NCI-H1436 (cell line): ENCODE measurements around the gene RPS13.
"Not testable (repeated sequence)": the region's sequence is repeated elsewhere in the genome, so short reads cannot be mapped to it uniquely, and the experiment has no call there.

Source experiments
- DNase-seq: peaks from one replicate; lab custom pipeline; 2025; lab: John Stamatoyannopoulos, UW

The RPS13 gene

GRCh38 chr11:17077520-17078401 lies at the start of gene RPS13:
Gene RPS13, minus strand, starts transcription at chr11:17077667. Its CDS starts 26 bp downstream, at chr11:17077641.
- peak; percentile 99 for DNase-seq

- no peak for DNase-seq
Measured at GRCh38 chr11:17121981-17122380, 44.5 kb upstream of the RPS13 start.

DNA sequence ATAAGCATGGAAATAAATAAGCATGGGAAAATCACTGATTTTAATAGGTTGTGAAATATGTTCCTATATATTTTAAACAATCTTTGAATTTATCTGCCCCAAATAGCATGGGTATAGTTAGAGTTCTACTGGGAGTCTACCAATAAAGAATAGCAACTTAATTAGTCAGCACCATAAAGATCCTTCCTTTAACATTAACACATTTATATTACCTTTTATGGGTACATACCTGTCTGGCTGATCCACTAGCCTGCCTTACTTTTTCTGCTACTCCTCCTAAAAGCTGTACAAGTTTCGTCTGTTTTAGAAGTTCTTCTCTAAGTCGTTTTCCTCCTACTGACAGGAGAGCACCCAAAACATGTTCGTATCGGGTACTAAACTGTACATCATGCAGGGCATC lies 39.8 kb upstream of the RPS13 start:
- DNase-seq = no peak

DNA sequence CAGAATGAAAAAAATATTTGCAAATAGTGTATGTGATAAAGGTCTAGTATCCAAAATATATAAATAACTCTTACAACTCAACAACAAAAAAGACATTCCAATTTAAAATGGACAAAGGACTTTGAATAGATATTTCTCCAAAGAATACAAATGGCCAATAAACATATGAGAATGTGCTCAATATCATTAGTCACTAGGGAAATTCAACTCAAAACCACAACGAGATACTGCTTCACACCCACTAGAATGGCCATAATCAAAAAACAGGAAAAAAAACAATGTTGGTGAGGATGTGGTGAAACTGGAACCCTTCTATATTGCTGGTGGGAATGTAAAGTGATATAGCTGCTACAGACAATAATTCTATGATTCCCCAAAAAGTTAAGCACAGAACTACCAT lies 38.6 kb upstream of the RPS13 start:
- no peak for DNase-seq

DNA sequence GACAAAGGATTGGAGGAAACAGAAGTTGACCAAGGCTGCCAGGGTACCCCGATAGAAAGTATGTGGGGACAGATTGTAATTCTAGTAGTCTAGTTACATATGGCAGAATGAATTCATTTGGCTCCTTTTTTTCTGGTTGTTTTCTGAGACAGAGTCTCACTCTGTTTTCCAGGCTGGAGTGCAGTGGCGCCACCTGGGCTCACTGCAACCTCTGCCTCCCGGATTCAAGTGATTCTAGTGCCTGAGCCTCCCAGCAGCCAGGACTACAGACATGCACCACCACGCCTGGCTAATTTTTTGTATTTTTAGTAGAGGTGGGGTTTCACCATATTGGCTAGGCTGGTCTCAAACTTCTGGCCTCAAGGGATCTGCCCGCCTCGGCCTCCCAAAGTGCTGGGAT lies 30.3 kb upstream of the RPS13 start:
- not testable (repeated sequence) for DNase-seq

DNA sequence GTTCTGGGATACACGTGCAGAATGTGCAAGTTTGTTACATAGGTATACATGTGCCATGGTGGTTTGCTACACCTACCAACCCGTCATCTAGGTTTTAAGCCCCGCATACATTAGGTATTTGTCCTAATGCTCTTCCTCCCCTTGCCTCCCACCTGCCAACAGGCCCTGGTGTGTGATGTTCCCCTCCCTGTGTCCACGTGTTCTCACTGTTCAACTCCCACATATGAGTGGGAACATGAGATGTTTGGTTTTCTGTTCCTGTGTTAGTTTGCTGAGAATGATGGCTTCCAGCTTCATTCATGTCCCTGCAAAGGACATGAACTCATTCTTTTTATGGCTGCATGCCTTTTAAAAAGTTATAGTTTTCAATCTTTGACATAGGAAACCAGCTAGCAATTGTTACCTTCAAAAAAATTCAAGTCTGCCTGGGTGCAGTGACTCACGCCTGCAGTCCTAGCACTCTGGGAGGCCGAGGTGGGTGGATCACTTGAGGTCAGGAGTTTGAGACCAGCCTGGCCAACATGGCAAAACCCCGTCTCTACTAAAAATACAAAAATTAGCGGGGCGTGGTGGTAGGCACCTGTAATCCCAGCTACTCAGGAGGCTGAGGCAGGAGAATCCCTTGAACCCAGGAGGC lies 28.1 kb upstream of the RPS13 start:
- DNase-seq = not testable (repeated sequence)

DNA sequence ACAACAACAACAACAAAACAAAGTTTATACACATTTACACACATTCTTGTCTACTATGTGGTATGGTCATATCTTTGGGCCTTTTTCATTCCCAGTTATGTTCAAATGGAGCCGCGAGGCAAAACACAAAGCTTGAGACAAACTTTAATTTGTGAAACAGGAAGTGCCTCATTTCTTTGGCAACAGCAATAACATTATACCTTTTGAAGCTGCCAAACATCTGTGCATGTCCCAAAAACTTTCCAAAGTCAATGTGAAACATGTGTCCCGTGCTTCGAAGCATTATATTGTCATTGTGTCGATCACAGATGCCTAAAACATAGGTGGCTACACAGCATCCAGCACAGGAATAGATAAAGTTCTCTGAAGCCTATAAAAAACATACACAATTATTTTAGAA lies 25.0 kb upstream of the RPS13 start:
- no peak for DNase-seq

GRCh38 chr11:17098658-17099057 lies 21.2 kb upstream of the RPS13 start:
- no peak for DNase-seq

DNA sequence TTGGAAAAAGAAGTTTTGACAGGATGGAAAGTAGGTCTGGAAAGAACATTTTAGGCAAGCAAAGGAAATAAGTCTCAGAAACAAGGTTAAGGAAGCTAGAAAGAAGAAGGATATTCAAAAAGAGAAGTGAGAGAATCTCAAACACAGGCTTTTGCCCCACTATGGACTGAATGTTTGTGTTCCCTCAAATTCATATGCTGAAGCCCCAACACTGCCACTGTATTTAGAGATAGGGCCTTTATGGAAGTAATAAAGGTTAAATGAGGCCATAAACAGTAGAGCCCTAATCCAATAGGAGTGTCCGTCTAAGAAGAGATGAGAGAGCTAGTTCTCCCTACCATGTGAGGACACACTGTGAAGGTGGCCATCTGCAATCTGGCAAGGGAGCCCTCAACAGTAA lies 20.6 kb upstream of the RPS13 start:
- DNase-seq = no peak

GRCh38 chr11:17085976-17086375 lies 8.5 kb upstream of the RPS13 start:
- not testable (repeated sequence) for DNase-seq

- DNase-seq = no peak
Measured at GRCh38 chr11:17077240-17077519, 287 bp downstream of the RPS13 start.

DNA sequence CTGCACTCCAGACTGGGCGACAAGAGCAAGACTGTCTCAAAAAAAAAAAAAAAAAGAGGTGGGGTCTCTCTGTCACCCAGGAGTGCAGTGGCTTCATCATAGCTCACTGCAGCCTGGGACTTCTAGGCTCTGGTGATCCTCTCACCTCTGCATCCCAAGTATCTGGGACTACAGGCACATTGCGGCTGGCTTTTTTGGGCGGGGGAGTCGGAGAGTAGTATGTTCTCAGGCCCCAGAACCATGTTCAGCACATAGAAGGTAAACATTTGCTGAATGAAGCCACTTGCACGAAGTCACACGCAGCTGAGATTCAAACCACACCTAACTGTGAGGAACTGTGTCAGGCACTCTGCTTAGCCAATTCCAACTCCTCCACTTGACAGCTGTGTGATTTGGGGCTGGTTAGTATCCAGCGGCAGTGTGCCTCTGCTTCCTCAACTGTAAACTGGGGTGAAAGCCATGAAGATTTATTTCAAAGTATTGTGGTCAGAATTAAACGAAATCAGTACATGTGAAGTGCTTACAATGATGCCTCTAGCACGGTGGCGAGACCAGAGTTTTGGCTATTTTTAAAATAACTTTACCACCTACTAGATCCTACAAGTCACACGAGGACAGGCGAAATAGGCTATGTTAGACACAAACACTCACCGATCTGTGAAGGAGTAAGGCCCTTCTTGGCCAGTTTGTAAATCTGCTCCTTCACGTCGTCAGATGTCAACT lies 789 bp downstream of the RPS13 start:
- DNase-seq = no peak

DNA sequence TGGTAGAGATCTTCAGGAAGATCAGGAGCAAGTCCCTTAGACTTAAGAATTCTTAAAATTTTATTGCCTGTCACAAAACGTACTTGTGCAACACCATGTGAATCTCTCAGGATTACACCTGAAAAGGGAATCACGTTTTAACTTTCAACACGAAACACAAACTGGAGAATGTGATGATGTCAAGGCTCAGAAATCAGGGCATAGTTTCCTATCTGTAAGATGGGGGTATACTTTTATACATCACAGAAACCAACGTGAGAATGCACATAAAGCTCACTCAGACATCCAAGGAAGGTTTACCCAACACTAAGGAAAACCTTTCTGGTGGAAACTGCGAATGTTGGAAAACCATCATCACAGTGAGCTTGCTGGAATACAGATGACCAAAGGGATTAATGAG lies 2.0 kb downstream of the RPS13 start:
- DNase-seq = no peak

- no peak for DNase-seq
Measured at GRCh38 chr11:17073370-17074027, 4.0 kb downstream of the RPS13 start.

- no peak for DNase-seq
Measured at GRCh38 chr11:17067417-17067816, 10.1 kb downstream of the RPS13 start.

- no peak for DNase-seq
Measured at GRCh38 chr11:17066691-17067090, 10.8 kb downstream of the RPS13 start.

DNA sequence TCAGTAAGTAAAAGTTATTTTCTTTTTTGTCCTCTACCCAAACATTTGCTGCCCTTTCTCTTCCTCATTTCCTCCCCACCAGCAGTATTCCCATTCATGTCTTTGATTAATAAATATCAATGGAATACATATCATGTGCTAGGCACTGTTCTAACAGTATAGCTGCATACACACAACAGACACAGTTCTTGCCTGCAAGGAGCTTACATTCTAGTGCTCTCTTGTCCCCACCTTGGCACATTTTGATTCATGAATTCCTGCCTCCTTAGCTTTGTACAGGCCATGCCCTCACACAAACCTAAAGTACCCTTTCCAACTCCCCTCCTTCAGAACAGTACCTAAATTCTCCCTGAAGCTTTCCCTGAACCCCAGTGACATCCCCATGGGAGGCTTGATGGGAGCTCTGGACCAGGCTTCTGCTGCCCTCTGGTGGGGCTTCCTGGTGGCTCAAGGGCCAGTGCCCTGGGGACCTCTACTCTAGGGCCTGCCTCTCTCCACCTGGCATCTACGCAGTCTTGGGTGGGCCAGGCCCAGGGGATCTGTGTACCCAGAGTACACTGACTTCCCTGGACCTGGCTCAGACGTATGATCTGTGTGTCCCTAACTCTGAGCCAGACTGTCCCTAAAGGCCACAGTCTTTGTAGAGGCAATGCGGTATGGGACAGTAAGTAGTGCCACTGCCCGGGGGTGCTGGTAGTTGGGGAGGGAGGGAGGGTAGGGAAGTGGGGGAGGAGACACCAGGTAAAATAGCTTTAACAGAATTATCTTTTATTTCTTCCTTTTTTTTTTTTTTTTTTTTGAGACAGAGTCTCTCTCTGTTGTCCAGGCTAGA lies 14.1 kb downstream of the RPS13 start:
- peak; percentile 80 for DNase-seq

DNA sequence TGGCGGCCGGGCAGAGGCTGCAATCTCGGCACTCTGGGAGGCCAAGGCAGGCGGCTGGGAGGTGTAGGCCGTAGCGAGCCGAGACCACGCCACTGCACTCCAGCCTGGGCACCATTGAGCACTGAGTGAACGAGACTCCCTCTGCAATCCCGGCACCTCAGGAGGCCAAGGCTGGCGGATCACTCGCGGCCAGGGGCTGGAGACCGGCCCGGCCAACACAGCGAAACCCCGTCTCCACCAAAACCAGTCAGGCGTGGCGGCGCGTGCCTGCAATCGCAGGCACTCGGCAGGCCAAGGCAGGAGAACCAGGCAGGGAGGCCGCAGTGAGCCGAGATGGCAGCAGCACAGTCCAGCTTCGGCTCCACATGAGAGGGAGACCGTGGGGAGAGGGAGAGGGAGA lies 26.3 kb downstream of the RPS13 start:
- DNase-seq = not testable (repeated sequence)

DNA sequence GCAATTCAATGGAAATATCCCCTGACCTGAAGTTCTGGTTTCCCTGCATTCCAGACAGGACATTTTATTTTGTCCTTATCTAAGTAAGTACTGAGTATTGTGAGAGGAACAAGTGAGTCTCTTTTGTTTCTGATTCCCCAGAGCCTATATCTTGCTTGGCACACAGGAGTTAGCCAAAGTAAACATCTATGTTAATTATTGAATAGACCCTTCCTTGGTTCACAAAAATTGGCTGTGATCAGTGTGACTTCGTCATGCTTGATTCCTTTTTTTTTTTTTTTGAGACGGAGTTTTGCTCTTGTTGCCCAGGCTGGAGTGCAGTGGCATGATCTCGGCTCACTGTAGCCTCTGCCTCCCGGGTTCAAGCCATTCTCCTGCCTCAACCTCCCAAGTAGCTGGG lies 29.0 kb downstream of the RPS13 start:
- not testable (repeated sequence) for DNase-seq

DNA sequence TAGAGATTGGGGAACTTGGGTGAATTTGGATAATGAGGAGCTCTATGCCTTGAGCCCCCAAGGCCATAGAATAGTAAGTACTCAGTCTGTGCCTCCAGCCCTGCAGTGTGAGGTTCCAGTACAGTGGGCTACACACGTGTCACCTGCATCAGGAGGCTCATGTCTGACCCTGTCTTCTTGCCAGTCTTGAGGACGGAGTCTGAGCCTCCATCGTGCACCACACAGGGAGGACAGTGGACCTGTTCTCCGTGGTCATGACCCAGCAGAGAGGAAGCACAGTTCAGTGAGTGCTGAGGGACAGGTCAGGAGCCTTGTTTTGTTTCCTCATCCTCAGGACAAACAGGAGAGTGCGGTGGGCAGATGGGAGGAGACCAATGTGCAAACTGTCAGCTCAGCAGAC lies 30.8 kb downstream of the RPS13 start:
- DNase-seq = no peak
